SJCRH30 (cell line): ENCODE results near the gene RUNDC1. TPM values are rescaled to one million over a fixed set of nuclear protein-coding genes. Genes with fewer than 3 reads are reported as not detected.
A peak's percentile ranks its signal among the peaks of the same experiment; 100 is the strongest.
"Not testable (repeated sequence)": the region's sequence is repeated elsewhere in the genome, so short reads cannot be mapped to it uniquely, and the experiment has no call there.

Experiments
- DNase-seq, 2 experiments: peaks; one replicate each; pipeline ENCODE4 v3.0.0-alpha.2; 2015 to 2020
- H3K27ac ChIP-seq: fragments of 250-450 bp; sonication (Bioruptor Pico); 2 replicates; pipeline ENCODE4 v1.5.1; 2020; ENCODE audit warnings: mild to moderate bottlenecking, moderate library complexity
- H3K27me3 ChIP-seq: fragments of 250-450 bp; sonication (Bioruptor Pico); 2 replicates; pipeline ENCODE4 v1.5.1; 2020; ENCODE audit warnings: mild to moderate bottlenecking, moderate library complexity
- H3K36me3 ChIP-seq: fragments of 250-450 bp; sonication (Bioruptor Pico); 2 replicates; pipeline ENCODE4 v1.5.1; 2020; ENCODE audit warnings: mild to moderate bottlenecking, moderate library complexity
- H3K4me1 ChIP-seq: fragments of 250-450 bp; sonication (Bioruptor Pico); 2 replicates; pipeline ENCODE4 v1.5.1; 2020; ENCODE audit warnings: mild to moderate bottlenecking, moderate library complexity
- H3K4me3 ChIP-seq: fragments of 250-450 bp; sonication (Bioruptor Pico); 2 replicates; pipeline ENCODE4 v1.5.1; 2020; ENCODE audit warnings: mild to moderate bottlenecking, moderate library complexity
- H3K9me3 ChIP-seq: fragments of 250-450 bp; sonication (Bioruptor Pico); replicated peaks from 2 replicates; pipeline ENCODE4 v1.5.1; 2020; ENCODE audit warnings: mild to moderate bottlenecking, moderate library complexity
- total RNA-seq: library from RNA; depleted of rRNA; stranded (reverse); fragments of >200 nt; shearing (Covaris generic); gene quantifications from 2 replicates; pipeline ENCODE4 v1.2.3, GENCODE V29; 2014; rRNA removed

Gene RUNDC1
- 10.8 and 11.9 TPM in 2 replicates for total RNA-seq

DNA sequence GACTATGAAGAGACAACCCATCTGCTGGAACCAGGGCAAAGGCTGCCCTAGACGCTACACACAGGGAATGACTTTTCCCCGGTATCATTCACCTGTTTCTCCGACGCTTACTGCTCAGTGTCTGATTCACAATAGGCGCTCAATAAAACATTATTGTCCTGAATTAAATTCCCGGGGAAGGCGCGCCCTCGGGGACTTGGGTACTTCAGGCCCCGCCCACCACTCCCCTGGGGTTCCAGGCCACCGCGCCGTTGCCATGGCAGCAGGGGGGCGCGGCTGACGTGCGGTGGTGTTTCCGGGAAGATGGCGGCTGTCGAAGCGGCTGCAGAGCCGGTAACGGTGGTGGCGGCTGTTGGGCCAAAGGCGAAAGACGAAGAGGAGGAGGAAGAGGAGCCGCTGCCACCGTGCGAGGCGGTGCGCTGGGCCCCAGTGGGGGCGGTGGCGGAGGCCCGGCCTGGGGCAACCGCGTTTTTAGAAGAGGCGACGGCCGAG is at the start of gene RUNDC1:
TSS of gene RUNDC1 (plus strand) at position 292 of the 492 bp plus-strand sequence. CDS start at position 304, 12 bp downstream.
- Histone ChIP-seq H3K36me3 (no peaks in the 10 kb centered on the region), H3K27ac (peak within 1 kb of the TSS; percentile 54), H3K4me1 (0 out of 2 replicates have a peak, but pooled peaks cover 6% of the 10 kb centered on the region), H3K9me3 (no peaks in the 10 kb centered on the region), H3K27me3 (no peaks in the 10 kb centered on the region), H3K4me3 (peak within 1 kb of the TSS; percentile 84)
- peak; percentile 90 to 92 for DNase-seq

- H3K36me3 ChIP-seq: no peaks in the 10 kb centered on the region
- peaks cover 12% of the 10 kb centered on the region; the same call in 1 of the 2 replicates for H3K27me3 ChIP-seq
- no peak overlapping the region for H3K4me3 ChIP-seq
- H3K4me1 ChIP-seq: no peaks in the 10 kb centered on the region
- H3K9me3 ChIP-seq: no peaks in the 10 kb centered on the region
- DNase-seq: peak; percentile 41 to 75
- H3K27ac ChIP-seq: no peak overlapping the region
These were observed 42.4 kb upstream of the RUNDC1 start for GRCh38 chr17:42937712-42938596.

DNA sequence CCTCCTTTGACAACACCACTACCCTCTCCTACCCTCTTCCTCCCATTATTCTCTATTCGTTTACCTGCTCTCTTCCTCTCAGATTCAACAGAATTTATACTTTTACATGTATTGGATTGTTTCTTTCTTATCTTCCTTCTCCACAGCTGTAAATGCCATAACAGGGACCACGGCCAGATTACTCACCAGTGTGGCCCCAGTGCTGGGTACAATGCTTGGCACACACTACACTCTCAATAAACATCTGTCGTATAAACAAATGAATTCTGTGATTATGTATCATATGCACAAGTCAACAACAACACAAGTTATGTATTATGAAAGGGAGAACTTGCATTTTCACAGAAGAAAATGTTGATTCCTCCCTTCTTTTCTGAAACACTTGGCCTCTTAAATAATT is 36.2 kb upstream of the RUNDC1 start:
- no peaks in the 10 kb centered on the region for H3K4me1 ChIP-seq
- H3K36me3 ChIP-seq: peaks cover under 1% of the 10 kb centered on the region; the same call in 1 of the 2 replicates
- H3K27me3 ChIP-seq: no peaks in the 10 kb centered on the region
- H3K4me3 ChIP-seq: no peak overlapping the region
- H3K9me3 ChIP-seq: no peaks in the 10 kb centered on the region
- no peak for DNase-seq
- H3K27ac ChIP-seq: no peak overlapping the region

DNA sequence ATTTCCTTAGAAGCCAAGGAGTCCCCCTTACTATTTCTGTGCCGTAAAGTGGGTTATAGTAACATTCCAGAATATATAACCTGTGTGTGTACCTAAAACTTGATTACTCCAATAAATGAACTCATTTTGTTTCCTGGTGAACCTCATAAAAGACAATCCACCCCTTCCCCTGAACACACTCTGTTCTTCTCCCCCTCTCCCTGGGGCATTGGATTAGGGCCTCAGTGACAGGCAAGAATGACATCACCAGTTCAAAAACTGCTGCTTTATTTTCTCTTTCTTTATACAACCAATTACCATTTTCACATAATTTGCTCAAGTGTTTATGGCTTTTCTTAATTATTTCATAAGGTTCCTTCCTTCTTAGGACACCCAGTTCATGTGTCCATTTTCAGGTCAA is 33.6 kb upstream of the RUNDC1 start:
- Histone ChIP-seq H3K36me3 (peaks cover 11% of the 10 kb centered on the region), H3K27me3 (no peaks in the 10 kb centered on the region), H3K4me3 (no peak overlapping the region), H3K4me1 (no peaks in the 10 kb centered on the region), H3K9me3 (no peaks in the 10 kb centered on the region), H3K27ac (no peak overlapping the region)
- no peak for DNase-seq

DNA sequence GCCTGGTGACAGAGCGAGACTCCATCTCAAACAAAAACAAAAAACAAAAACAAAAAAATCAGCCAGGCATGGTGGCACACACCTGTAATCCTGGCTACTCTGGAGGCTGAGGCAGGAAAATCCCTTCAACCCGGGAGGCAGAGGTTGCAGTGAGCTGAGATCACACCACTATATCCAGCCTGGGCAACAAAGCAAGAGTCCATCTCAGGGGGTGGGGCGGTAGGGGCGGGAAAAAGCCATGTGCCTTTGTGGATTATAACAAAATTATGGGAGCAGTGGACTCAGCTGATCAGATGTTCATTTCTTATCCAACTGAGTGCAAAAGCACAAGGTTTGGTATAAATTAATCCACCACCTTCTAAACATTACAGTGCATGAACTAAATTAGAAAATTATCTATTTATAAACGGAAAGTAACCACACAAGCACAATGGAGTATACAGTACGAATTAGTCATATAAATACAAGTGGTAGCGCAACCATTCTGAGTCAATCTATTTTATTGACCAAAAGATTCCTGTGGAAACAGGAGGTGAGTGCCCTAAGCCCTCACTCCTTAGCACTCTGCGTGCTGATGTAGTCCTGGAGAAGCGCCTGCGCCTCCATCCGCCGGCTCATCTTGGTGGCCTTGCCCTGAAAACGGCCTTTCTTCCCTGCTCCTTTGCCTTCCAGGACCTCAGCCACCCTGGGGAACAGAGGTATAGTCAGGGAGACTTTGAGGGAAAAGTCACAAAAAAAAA is 30.2 kb upstream of the RUNDC1 start:
- no peak overlapping the region for H3K27ac ChIP-seq
- no peak for DNase-seq
- peaks cover 33% of the 10 kb centered on the region for H3K36me3 ChIP-seq
- H3K4me3 ChIP-seq: no peak overlapping the region
- no peaks in the 10 kb centered on the region for H3K9me3 ChIP-seq
- no peaks in the 10 kb centered on the region for H3K4me1 ChIP-seq
- H3K27me3 ChIP-seq: no peaks in the 10 kb centered on the region

DNA sequence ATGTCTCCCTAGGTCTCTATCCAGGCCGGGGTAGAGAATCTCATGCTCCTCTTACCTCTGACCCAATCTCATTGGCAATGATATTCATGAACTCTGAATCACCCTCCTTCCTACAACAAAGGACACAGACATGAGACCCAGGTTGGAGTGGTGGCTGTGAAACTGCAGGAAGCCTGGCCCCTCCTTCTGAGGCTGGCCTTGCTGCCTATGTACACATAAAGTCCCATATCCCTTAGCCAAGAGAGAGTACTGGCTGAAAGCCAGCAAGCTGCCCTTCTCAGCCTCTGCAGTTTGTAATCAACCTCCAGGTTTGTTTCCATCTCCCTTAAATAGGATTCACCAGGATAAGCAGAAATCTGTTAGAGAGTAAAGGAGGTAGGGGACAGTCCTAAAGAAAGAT is 26.7 kb upstream of the RUNDC1 start:
- Histone ChIP-seq H3K4me1 (no peaks in the 10 kb centered on the region), H3K27ac (no peak overlapping the region), H3K9me3 (no peaks in the 10 kb centered on the region), H3K27me3 (no peaks in the 10 kb centered on the region), H3K36me3 (peaks cover 49% of the 10 kb centered on the region), H3K4me3 (no peak overlapping the region)
- DNase-seq: no peak

GRCh38 chr17:42964161-42964932 is 16.0 kb upstream of the RUNDC1 start, which contains the start of gene AARSD1:
Gene AARSD1, minus strand, starts transcription at chr17:42964454. Its CDS starts 14 bp downstream, at chr17:42964440.
- H3K9me3 ChIP-seq: no peaks in the 10 kb centered on the region
- H3K27me3 ChIP-seq: no peaks in the 10 kb centered on the region
- H3K4me3 ChIP-seq: peak within 1 kb of the TSS; percentile 75
- peak; percentile 89 to 92 for DNase-seq
- H3K27ac ChIP-seq: peak within 1 kb of the TSS; percentile 35; the same call in 1 of the 2 replicates
- no peaks in the 10 kb centered on the region for H3K4me1 ChIP-seq
- peaks cover 25% of the 10 kb centered on the region for H3K36me3 ChIP-seq

DNA sequence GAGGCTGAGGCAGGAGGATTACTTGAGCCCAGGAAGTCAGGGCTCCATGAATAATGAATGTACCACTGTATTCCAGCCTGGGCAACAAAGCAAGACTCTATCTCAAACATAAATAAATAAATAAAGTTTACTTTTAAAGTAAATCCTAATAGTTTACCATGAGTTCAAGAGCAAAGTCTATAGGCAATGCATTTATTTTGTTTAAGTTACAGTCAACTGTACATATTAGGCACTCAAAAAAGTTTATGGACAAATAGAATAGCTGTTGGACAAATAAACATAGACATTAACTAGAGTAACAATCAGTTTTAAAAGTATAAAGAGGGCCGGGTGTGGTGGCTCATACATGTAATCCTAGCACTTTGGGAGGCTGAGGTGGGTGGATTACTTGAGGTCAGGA is 12.4 kb upstream of the RUNDC1 start:
- Histone ChIP-seq H3K36me3 (no peaks in the 10 kb centered on the region), H3K4me1 (no peaks in the 10 kb centered on the region), H3K27me3 (no peaks in the 10 kb centered on the region), H3K27ac (no peak overlapping the region), H3K9me3 (no peaks in the 10 kb centered on the region), H3K4me3 (no peak overlapping the region)
- DNase-seq: no peak

DNA sequence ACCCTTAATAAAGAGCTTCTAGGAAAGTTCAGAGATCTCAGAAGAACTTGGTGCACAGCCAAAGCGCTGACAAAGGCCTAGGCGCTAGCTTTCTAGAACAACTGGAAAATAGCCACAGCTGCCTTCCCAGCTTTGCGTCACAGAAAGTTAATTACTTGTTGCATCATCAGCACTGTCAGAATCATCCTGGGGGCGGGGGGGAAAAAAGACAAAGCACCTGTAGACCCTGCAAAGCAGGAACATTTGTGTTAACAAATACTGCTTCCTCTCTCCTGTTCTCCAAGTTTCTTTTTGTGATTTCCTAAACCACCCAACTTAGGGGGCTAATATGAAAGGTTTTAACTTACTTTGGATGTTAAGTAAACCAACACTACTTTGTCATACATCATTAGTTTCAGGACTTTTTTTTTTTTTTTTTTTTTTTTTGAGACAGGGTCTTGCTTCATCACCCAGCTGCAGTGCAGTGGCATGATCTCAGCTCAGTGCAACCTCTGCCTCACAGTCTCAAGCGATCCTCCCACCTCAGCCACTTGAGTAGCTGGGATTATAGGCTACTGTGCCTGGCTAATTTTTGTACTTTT is 11.3 kb upstream of the RUNDC1 start:
- peak in 1 of 2 experiments; percentile 29 for DNase-seq
- Histone ChIP-seq H3K4me3 (no peak overlapping the region), H3K4me1 (no peaks in the 10 kb centered on the region), H3K36me3 (no peaks in the 10 kb centered on the region), H3K27ac (no peak overlapping the region), H3K9me3 (no peaks in the 10 kb centered on the region), H3K27me3 (no peaks in the 10 kb centered on the region)

- Histone ChIP-seq H3K9me3 (no peaks in the 10 kb centered on the region), H3K4me1 (no peaks in the 10 kb centered on the region), H3K36me3 (no peaks in the 10 kb centered on the region), H3K4me3 (no peak overlapping the region), H3K27ac (no peak overlapping the region), H3K27me3 (no peaks in the 10 kb centered on the region)
- no peak for DNase-seq
These were observed 8.8 kb upstream of the RUNDC1 start for GRCh38 chr17:42971589-42971988.

GRCh38 chr17:42973323-42973722 is 7.0 kb upstream of the RUNDC1 start:
- H3K9me3 ChIP-seq, H3K36me3 ChIP-seq, H3K27ac ChIP-seq, DNase-seq, H3K27me3 ChIP-seq, H3K4me1 ChIP-seq, H3K4me3 ChIP-seq: not testable (repeated sequence)

DNA sequence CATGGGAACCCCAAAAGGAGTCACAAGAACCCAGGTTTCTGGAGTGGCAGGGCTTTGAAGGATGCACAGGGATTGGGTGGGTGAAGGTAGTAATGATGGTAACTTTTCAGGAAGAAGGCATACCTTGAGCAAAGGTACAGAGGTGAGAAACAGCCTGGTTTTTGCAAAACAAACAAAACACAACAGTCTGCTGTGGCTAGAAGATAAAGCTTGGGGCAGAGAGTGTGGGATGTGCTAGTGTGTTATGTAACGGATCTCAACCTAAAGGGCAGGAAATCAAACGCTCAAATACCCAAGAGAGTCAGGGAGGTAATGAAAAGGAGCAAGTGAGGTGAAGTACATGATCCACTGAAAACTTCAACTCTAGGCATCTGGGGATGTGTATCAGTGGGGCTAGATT is 5.1 kb upstream of the RUNDC1 start:
- no peak overlapping the region for H3K27ac ChIP-seq
- no peak overlapping the region for H3K4me3 ChIP-seq
- H3K9me3 ChIP-seq: no peaks in the 10 kb centered on the region
- no peak for DNase-seq
- no peaks in the 10 kb centered on the region for H3K36me3 ChIP-seq
- H3K27me3 ChIP-seq: no peaks in the 10 kb centered on the region
- H3K4me1 ChIP-seq: 0 out of 2 replicates have a peak, but pooled peaks cover 6% of the 10 kb centered on the region

GRCh38 chr17:42975701-42976100 is 4.7 kb upstream of the RUNDC1 start:
- not testable (repeated sequence) for H3K27me3 ChIP-seq, H3K4me1 ChIP-seq, H3K27ac ChIP-seq, H3K9me3 ChIP-seq, H3K36me3 ChIP-seq, DNase-seq, H3K4me3 ChIP-seq
